GM12874 (cell line): ENCODE data around the gene LTBP3.

Experiments used
- TF ChIP-seq, protein P1 (sequence below): IDR thresholded peaks from 2 replicates; pipeline ENCODE4 v1.5.1; 2011; ENCODE audit warnings: low read depth, mild to moderate bottlenecking, control low read depth, low read length, moderate library complexity; ENCODE audit not compliant: insufficient read depth

The LTBP3 gene

GRCh38 chr11:65504674-65505465 is 53.3 kb downstream of the LTBP3 start:
- TF ChIP-seq, protein P1, sequence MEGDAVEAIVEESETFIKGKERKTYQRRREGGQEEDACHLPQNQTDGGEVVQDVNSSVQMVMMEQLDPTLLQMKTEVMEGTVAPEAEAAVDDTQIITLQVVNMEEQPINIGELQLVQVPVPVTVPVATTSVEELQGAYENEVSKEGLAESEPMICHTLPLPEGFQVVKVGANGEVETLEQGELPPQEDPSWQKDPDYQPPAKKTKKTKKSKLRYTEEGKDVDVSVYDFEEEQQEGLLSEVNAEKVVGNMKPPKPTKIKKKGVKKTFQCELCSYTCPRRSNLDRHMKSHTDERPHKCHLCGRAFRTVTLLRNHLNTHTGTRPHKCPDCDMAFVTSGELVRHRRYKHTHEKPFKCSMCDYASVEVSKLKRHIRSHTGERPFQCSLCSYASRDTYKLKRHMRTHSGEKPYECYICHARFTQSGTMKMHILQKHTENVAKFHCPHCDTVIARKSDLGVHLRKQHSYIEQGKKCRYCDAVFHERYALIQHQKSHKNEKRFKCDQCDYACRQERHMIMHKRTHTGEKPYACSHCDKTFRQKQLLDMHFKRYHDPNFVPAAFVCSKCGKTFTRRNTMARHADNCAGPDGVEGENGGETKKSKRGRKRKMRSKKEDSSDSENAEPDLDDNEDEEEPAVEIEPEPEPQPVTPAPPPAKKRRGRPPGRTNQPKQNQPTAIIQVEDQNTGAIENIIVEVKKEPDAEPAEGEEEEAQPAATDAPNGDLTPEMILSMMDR: no peak

DNA sequence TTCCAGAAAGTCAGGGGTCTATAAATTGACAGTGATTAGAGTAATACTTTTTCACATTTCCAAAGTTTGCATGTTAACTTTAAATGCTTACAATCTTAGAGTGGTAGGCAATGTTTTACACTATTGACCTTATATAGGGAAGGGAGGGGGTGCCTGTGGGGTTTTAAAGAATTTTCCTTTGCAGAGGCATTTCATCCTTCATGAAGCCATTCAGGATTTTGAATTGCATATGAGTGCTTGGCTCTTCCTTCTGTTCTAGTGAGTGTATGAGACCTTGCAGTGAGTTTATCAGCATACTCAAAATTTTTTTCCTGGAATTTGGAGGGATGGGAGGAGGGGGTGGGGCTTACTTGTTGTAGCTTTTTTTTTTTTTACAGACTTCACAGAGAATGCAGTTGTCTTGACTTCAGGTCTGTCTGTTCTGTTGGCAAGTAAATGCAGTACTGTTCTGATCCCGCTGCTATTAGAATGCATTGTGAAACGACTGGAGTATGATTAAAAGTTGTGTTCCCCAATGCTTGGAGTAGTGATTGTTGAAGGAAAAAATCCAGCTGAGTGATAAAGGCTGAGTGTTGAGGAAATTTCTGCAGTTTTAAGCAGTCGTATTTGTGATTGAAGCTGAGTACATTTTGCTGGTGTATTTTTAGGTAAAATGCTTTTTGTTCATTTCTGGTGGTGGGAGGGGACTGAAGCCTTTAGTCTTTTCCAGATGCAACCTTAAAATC is 54.0 kb downstream of the LTBP3 start:
- TF ChIP-seq, protein P1: no peak

GRCh38 chr11:65503368-65503948 is 54.7 kb downstream of the LTBP3 start:
- TF ChIP-seq, protein P1: no peak

GRCh38 chr11:65502555-65503367 is 55.4 kb downstream of the LTBP3 start:
- TF ChIP-seq, protein P1: no peak

DNA sequence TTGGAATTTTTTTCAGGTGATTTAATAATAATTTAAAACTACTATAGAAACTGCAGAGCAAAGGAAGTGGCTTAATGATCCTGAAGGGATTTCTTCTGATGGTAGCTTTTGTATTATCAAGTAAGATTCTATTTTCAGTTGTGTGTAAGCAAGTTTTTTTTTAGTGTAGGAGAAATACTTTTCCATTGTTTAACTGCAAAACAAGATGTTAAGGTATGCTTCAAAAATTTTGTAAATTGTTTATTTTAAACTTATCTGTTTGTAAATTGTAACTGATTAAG is 55.9 kb downstream of the LTBP3 start:
- TF ChIP-seq, protein P1: no peak

- TF ChIP-seq, protein P1: no peak
These were observed 56.5 kb downstream of the LTBP3 start for GRCh38 chr11:65501472-65502273.
